ENCODE results near the gene GID8.

The GID8 gene

DNA sequence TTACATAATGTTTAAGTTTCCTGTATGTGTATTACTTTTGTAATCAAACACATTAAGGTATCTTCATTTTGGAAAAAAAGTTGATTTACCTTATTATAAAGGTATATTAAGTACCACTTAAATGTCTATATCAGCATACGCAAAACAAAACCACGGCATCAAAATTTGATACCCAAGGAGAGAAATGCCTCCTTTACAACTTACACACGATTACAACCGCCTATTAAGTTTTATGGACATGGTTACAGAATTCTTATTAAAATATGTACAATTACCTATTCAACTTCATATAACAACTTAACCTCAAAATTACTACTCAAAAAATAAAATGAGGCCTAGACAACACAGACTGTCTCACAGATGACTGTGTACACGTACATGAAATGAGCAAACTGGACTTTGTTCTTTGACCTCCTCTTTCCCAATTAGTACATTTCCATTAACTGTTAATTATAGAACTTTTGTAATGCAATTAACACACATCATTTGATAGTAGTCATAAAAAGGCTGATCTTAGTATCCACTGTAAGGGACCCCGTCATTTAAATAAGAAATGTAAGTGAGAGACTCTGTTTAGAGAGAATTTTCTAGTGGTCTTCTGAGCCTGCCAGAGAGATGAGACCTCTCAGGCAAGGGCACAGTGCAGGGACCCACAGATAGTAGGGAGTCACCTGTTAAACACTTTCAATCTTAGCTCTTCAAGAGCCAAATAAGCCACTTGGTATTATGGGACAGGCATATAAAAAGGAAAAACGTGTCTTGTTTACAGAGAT is 14.1 kb upstream of the GID8 start:
- DNase-seq = no peak

DNA sequence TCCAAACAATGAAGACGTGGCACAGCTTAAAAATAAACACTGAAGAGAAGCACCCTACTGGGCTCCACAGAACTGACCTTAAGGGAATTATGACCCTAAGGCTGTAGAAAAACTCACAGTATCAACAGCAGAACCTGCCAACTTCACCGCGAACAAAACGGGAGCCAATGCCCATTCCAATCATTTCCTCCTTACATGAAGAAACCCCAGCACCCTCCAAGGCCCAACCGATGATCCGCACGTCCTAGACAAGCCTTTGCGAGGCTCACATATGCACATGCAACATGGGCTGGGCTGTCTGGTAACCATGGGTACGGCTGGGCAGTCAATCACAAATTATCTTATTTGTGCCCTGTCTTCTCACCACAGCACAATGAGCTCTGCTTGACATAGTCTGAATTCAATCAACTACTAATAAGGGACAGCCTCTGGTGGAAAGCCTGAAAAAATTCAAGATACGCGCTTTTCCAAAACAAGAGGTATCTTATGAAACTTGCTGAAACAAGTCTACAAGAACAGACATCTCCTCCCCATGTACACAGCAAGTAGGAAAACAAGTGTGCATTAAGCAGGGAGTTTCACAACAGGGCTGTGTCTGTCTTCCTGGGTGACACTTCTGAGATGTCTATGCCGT is 13.4 kb upstream of the GID8 start:
- DNase-seq = no peak

- DNase-seq = no peak
Observed at GRCh38 chr20:62925076-62925419, 12.9 kb upstream of the GID8 start.

DNA sequence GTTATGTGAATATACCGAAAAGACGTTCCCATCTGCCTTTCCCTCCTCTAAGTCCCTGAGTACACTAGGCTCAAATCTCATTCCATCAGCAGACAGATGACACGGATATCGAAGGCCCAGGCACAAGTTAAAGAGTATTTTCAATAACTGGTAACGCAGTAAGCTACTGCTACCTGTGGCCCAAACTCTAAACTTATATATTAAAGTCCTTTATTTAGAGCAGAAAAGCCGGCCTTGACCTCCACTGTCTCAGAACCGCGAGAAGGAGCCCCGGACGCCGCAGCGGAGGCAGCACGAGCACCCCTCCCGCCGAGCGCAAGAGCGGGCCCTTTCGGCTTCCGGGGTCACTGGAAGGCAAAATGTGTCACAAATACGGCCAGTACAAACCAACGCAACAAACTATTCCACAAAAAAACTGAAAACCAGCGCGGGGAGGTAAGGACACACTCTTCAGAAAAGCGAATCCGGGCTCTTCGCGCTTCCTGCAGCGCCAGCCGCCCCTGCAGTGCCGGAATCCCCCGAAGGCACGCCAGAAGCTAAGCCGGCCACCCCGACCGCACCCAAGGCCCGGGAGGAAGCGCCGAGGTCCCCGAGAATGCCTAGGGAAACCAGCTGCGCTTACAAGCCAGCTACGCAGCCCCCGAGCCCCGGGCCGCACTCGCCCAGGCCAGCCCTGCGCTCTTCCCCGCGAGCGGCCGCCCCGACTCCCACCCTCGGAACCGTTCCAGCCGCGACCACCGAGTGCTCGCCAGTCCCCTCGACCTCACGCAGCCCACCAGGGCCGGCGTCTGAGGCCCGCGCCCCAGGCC is 12.3 kb upstream of the GID8 start:
- DNase-seq = no peak

GRCh38 chr20:62926229-62927127 is 11.5 kb upstream of the GID8 start, which contains the start of gene DIDO1:
Gene DIDO1, minus strand, starts transcription at chr20:62926505.
- DNase-seq = peak; percentile 70 to 86

DNA sequence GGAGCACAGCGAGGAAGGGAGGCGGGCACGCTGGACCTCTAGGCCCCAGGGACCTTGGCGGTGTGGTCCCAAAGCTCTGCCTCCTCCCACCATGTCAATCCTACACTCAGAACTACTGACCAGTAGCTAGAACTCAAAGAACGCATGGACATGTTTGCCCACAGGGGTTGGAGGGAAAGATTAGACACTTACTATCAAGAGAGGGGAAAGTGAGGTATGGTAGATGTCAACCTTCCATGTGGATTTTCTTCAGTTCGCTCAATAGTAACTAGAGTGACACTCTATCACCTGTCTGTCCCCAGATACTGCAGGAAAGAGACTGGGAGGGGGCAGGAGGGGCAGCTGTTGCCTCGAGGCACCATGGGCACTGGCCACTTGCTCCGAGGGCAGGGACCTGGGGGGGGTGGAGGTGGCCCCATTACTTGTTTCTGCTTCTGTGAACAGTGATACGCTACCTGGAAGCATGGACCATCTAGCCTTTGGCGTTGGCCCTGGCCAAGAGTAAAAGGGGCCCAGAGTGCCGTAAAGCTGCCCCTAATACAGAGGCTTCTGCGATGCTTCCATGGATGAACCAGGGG is 10.7 kb upstream of the GID8 start:
- no peak for DNase-seq

DNA sequence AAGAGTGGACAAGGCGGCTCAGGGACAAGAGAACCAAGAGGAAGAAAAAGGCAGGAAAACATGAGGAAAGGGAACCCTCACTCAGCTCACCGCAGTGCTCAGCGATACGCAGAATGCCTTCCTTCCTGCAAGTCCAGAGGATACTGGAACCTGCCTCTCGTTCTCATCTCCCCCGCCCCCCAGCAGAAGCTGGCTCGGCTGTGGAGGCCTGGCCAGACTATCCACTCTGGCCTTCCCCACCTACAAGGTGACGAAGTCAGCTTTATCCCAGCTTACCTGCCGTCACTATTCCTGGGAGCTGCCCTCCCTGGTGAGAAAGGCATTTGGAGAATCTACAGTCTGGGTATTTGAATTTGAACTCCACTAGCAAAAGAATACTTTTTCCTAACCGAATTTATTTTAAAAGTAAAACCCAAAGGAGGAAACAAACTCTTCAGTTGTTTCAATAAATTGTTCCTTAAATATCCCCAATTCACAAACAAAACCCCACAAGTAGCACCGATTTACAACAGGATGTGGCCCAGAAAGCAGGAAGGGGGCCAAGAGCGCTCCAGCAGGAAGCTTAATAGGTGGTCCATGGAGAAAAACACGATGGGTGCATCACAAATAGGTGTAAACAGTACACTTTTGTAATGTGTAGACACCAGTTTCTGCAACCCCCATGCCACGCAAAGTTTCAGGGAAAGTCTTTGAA is 9.6 kb upstream of the GID8 start:
- DNase-seq = no peak

DNA sequence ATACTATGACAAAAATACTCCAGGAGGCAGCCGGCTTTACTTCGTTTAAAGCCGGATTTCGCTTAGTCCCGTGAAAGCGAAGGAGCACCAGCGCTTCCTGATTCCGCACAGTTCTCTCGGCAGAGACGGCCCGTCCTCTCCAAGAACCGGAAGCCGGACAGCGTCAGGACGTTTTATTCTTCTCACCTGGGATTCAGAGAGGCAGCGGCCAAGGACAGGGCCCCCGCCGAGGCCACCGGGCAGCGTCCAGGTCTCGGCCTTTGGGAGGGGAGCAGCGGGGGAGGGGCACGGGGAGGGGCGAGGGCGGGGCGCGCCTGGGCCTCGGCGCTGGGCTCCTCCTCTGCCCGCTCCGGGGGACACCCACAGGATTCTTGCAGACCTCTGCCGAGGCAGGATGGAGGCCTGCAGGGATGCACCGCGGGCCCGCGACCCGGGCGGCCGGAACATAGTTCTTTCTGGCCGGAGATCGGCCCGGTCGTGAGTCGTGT is 8.9 kb upstream of the GID8 start:
- no peak for DNase-seq

DNA sequence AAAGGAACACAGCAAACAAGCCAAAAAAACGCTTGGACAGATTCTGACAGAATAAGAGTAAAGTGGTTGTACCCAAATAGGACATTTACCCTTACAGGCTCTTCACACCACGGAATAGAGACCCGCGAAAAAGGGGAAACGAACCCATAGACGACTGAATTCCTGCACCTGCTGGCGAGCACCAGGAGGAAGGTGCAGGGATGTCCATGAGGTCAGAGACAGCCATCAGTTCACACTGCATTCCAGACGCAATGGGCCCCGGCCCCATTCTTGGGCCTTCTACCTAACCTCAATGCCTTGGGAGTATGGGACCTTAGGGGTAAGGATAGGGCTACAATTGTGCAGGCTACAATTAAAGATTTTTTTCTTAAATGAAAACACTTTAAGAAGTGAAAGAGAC is 6.5 kb upstream of the GID8 start:
- no peak for DNase-seq

DNA sequence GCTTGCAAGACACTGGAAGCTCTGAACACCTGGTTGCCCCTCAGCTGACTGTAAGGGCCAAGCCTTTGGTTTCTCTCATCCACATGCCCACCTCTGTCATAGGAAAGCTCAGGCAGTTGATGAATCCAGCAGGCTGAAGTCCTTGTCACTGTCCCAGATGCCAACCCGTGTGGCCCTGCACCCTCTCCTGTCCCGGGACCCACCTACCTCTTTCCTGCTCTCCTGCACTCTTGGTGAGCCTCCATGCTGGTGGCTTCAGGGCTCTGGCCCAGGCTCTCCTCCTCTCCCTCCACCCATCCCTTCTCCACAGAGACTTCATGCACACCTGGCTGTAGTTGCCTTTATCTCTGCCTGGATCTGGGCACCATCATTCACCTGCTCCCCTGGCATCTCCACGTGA is 4.0 kb upstream of the GID8 start:
- DNase-seq = no peak

GRCh38 chr20:62935204-62935967 is 2.6 kb upstream of the GID8 start:
- DNase-seq = no peak

DNA sequence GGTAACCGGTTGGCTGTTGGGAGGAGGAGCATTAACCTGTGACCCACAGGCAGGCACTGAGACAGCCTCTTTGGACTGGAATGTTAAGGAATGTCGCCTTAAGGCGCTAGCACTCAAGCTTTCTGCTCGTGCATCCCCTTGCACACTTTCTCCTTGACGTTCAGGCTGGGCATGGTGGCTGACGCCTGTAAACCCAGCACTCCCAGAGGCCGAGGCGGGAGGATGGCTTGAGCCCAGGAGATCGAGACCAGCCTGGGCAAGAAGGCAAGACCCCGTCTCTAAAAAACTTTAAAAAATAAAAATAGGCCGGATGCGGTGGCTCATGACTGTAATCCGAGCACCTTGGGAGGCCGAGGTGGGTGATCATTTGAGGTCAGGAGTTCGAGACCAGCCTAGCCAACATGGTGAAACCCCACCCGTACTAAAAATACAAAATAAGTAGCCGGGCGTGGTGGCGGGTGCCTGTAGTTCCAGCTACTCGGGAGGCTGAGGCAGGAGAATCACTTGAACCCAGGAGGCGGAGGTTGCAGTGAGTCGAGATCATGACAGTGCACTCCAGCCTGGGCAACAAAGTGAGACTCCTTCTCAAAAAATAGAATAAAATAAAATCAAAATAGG is 1.9 kb upstream of the GID8 start:
- DNase-seq = no peak

DNA sequence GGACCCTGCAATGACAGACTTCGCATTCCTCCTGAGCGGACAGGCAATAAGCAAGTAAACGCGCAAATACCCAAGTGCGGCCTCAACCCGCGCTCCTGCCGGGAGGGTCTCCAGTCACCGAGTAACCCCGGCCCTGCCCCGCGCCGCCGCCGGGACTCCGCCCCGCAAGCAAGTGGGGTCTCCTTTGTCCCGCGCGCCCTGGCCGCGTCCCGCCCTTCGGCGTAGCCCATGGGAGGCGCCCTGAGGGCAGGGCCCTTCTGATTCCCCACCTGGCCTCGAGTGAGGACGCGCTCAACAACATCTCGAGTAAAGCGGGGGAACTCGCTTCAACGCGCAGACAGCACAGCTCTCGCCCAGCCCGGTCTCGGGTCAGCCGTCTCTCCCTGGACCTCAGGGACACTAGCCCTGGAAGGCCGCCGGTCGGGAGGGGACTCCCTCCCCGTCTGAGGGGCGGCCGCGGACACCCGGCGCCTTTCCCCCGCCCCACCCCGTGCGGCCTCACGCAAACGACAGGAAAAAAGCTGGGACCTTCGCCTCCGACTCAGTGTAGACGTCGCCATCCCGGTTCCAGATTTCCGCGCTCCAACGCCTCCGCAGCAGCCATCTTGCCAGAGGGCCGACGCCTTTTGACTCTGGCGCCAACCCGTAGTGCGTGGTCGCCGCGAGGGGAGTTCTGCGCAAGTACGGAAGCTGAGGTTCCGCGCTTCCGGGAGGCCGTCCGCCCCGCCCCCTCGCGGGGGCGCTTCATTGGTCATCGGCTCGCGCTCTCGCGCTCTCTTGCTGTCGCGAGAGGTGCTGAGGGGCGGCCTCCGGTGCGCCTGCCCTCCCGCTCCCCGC is 461 bp upstream of the GID8 start:
- peak; percentile 89 to 91 for DNase-seq

DNA sequence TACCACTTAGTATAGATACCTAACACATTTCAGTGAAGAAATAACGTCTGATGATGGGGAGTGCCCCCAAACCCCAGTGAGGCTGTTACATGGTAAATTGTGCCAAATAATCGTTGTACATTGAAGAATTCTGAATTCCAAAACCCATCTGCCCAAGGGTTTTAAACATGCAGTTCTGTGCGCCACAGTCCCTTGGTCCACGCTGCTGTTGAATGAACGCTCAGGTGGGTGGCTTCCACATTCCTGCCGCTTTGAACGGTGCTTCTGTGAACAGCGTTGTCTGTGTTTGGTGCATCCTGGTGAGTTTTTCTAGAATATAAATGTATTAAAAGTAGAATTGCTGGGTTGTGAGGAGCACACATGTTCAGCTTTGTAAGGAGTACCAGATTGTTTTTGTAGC is 2.9 kb downstream of the GID8 start:
- DNase-seq = no peak

GRCh38 chr20:62941792-62942191 is 3.8 kb downstream of the GID8 start:
- no peak for DNase-seq

GRCh38 chr20:62942456-62942855 is 4.5 kb downstream of the GID8 start:
- no peak for DNase-seq

- no peak for DNase-seq
Observed at GRCh38 chr20:62943396-62943795, 5.4 kb downstream of the GID8 start.

DNA sequence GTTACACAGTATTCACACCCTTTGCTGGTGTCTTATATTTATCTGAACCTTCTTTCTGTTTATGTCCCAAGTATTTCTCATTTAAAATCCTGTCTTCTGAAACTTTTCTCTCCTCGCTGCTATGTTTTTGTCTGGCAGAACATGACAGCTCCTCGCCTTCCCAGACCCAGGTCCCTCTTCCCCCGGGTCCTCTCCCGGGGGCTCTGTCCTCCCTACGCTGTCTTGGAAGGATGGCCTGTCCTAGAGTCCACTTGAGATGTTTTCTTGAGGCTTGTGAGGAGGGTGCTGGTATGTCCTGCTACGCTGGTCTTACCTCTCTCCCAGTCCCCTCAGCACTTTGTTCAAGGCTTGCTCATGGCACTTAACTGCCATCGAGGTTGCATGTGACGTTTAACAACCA is 6.2 kb downstream of the GID8 start:
- DNase-seq = no peak

GRCh38 chr20:62944746-62945145 is 6.8 kb downstream of the GID8 start:
- no peak for DNase-seq
